ENCODE results near the gene ITGB6.
"Not testable (repeated sequence)": the region's sequence is repeated elsewhere in the genome, so short reads cannot be mapped to it uniquely, and the experiment has no call there.

ITGB6 gene

GRCh38 chr2:160139991-160140390 lies 60.1 kb downstream of the ITGB6 start:
- DNase-seq (ENCODE audit: low read depth in 2 of 2): no peak

- no peak for DNase-seq (ENCODE audit: low read depth in 2 of 2)
Measured at GRCh38 chr2:160139350-160139749, 60.7 kb downstream of the ITGB6 start.

- DNase-seq (ENCODE audit: low read depth in 2 of 2): no peak
Measured at GRCh38 chr2:160138406-160138805, 61.7 kb downstream of the ITGB6 start.

- no peak for DNase-seq (ENCODE audit: low read depth in 2 of 2)
Measured at GRCh38 chr2:160137464-160137863, 62.6 kb downstream of the ITGB6 start.

GRCh38 chr2:160132761-160133160 lies 67.3 kb downstream of the ITGB6 start:
- DNase-seq (ENCODE audit: low read depth in 2 of 2): no peak

- no peak for DNase-seq (ENCODE audit: low read depth in 2 of 2)
Measured at GRCh38 chr2:160126756-160127155, 73.3 kb downstream of the ITGB6 start.

GRCh38 chr2:160126315-160126714 lies 73.8 kb downstream of the ITGB6 start:
- DNase-seq (ENCODE audit: low read depth in 2 of 2): no peak

GRCh38 chr2:160125828-160126227 lies 74.2 kb downstream of the ITGB6 start:
- no peak for DNase-seq (ENCODE audit: low read depth in 2 of 2)

- DNase-seq (ENCODE audit: low read depth in 2 of 2): no peak
Measured at GRCh38 chr2:160125366-160125765, 74.7 kb downstream of the ITGB6 start.

- no peak for DNase-seq (ENCODE audit: low read depth in 2 of 2)
Measured at GRCh38 chr2:160124571-160124970, 75.5 kb downstream of the ITGB6 start.

GRCh38 chr2:160114721-160115120 lies 85.4 kb downstream of the ITGB6 start:
- not testable (repeated sequence) for DNase-seq (ENCODE audit: low read depth in 2 of 2)

GRCh38 chr2:160114020-160114419 lies 86.1 kb downstream of the ITGB6 start:
- no peak for DNase-seq (ENCODE audit: low read depth in 2 of 2)

GRCh38 chr2:160111951-160112798 lies 87.9 kb downstream of the ITGB6 start:
- DNase-seq (ENCODE audit: low read depth in 2 of 2): no peak

GRCh38 chr2:160110674-160111239 lies 89.3 kb downstream of the ITGB6 start:
- DNase-seq (ENCODE audit: low read depth in 2 of 2): no peak

GRCh38 chr2:160109939-160110673 lies 90.0 kb downstream of the ITGB6 start:
- DNase-seq (ENCODE audit: low read depth in 2 of 2): peak; percentile 14 to 43

- no peak for DNase-seq (ENCODE audit: low read depth in 2 of 2)
Measured at GRCh38 chr2:160109243-160109642, 90.8 kb downstream of the ITGB6 start.

- DNase-seq (ENCODE audit: low read depth in 2 of 2): no peak
Measured at GRCh38 chr2:160108646-160109045, 91.4 kb downstream of the ITGB6 start.

GRCh38 chr2:160105366-160105765 lies 94.7 kb downstream of the ITGB6 start:
- no peak for DNase-seq (ENCODE audit: low read depth in 2 of 2)

GRCh38 chr2:160104115-160104514 lies 96.0 kb downstream of the ITGB6 start:
- DNase-seq (ENCODE audit: low read depth in 2 of 2): no peak

GRCh38 chr2:160097326-160097725 lies 102.7 kb downstream of the ITGB6 start:
- DNase-seq (ENCODE audit: low read depth in 2 of 2): no peak

GRCh38 chr2:160096409-160096808 lies 103.7 kb downstream of the ITGB6 start:
- DNase-seq (ENCODE audit: low read depth in 2 of 2): no peak

- no peak for DNase-seq (ENCODE audit: low read depth in 2 of 2)
Measured at GRCh38 chr2:160092445-160092844, 107.6 kb downstream of the ITGB6 start.

GRCh38 chr2:160091381-160091780 lies 108.7 kb downstream of the ITGB6 start:
- DNase-seq (ENCODE audit: low read depth in 2 of 2): no peak

All from stimulated activated CD4-positive, alpha-beta T cell treated with anti-CD3 and anti-CD28 coated beads, Interleukin-1b, Interleukin-23, amount 100 ng/mL, for 4 hours (primary cell).